Fibroblast of lung (primary cell): ENCODE results near the gene ENOX1.

Source experiments
- EZH2 ChIP-seq: IDR thresholded peaks from 2 replicates; pipeline ENCODE4 v1.5.1; 2012; ENCODE audit warnings: low read length, control low read depth, mild to moderate bottlenecking; ENCODE audit errors: missing control alignments
- TF ChIP-seq, protein P1 (sequence below), 2 donors: IDR thresholded peaks in 1 of 2; conservative IDR thresholded peaks in 1 of 2; 1 replicate in 1 of 2; 2 replicates in 1 of 2; pipeline ENCODE4 v1.5.1; 2011 to 2012; ENCODE audit warnings: low read length in 2 of 2, control low read depth in 1 of 2, inconsistent platforms in 1 of 2, low read depth in 1 of 2, mild to moderate bottlenecking in 1 of 2

DNA sequence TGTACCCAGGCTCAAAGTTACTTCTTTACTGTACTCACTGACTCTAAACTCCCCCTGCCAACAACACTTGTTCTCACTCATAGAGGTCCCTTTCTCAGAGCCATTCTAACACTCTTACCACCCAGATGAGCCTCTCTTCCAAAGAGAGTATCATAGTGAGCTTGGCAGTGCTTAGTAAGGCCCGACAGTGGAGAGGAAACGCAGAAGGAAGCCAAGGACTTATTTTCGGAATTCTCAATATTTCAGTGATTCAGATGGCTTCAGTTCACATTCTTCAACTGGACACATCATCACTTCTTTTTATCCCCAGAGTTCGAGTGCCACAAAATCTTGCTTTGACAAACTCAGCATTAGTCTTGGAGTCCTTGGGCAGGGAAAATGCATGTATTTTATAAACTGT, 477.5 kb downstream of the ENOX1 start:
- TF ChIP-seq, protein P1, sequence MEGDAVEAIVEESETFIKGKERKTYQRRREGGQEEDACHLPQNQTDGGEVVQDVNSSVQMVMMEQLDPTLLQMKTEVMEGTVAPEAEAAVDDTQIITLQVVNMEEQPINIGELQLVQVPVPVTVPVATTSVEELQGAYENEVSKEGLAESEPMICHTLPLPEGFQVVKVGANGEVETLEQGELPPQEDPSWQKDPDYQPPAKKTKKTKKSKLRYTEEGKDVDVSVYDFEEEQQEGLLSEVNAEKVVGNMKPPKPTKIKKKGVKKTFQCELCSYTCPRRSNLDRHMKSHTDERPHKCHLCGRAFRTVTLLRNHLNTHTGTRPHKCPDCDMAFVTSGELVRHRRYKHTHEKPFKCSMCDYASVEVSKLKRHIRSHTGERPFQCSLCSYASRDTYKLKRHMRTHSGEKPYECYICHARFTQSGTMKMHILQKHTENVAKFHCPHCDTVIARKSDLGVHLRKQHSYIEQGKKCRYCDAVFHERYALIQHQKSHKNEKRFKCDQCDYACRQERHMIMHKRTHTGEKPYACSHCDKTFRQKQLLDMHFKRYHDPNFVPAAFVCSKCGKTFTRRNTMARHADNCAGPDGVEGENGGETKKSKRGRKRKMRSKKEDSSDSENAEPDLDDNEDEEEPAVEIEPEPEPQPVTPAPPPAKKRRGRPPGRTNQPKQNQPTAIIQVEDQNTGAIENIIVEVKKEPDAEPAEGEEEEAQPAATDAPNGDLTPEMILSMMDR (conservative IDR thresholded peaks at IDR 0.05 in 1 of 2, IDR thresholded peaks at IDR 0.05 in 1 of 2; ENCODE audit: low read depth in 1 of 2, low read length in 2 of 2), result no peak
- no peak for TF ChIP-seq EZH2
